ENCODE measurements around the gene SPEG. TPM values are rescaled to one million over a fixed set of nuclear protein-coding genes. Genes with fewer than 3 reads are reported as not detected.

SPEG gene
- total and polyA plus RNA-seq, 2 of the 8 experiments (the other 6 are each of a cell fraction or from before 2014, with no cell fraction given), result 19.9 to 32.0 TPM

GRCh38 chr2:219517954-219518778, 83.5 kb downstream of the SPEG start:
- Histone ChIP-seq H3K36me3 (ENCODE audit: control insufficient read depth in 2 of 4, insufficient read depth in 4 of 4, low read length in 3 of 4) (no peaks in the 10 kb centered on the region), H4K5ac (ENCODE audit: insufficient read length, low read depth, low read length) (no peak overlapping the region), H3K4me2 (ENCODE audit: insufficient read depth in 1 of 2, low read depth in 2 of 2, low read length in 2 of 2) (no peak overlapping the region; a peak in 1 of 4 replicates), H3K23me2 (ENCODE audit: low read depth, low read length) (peaks cover 3% of the 10 kb centered on the region; the same call in 1 of the 2 replicates), H3K4ac (replicated peaks; ENCODE audit: insufficient read length, low read depth, low read length) (no peak overlapping the region), H4K91ac (replicated peaks; ENCODE audit: insufficient read length, low read length) (no peak overlapping the region), H3K4me3 (ENCODE audit: extremely low read depth in 1 of 4, insufficient read depth in 2 of 4, low read depth in 3 of 4, low read length in 4 of 4) (no peak overlapping the region), H3K4me1 (replicated peaks in 1 of 4; ENCODE audit: control insufficient read depth in 3 of 4, insufficient read depth in 4 of 4, low read length in 3 of 4) (peaks cover under 1 to 33% (median 27%) of the 10 kb centered on the region in 4 experiments), H4K8ac (ENCODE audit: extremely low read depth, insufficient read depth, low read length) (no peak overlapping the region), H3K18ac (ENCODE audit: extremely low read depth, low read length) (0 out of 2 replicates have a peak overlapping the region, but pooled peaks have one; percentile 7), H2AFZ (ENCODE audit: low read length) (no peak overlapping the region), H2AK5ac (ENCODE audit: low read depth, low read length) (no peak overlapping the region), H3K23ac (ENCODE audit: insufficient read length) (no peak overlapping the region), H4K20me1 (replicated peaks in 1 of 2; ENCODE audit: control insufficient read depth in 1 of 2, insufficient read depth in 2 of 2, low read length in 2 of 2) (peaks cover 2 to 5% of the 10 kb centered on the region in 2 experiments), H3K27ac (ENCODE audit: low read depth, low read length) (no peak overlapping the region), H2BK20ac (ENCODE audit: low read length) (0 out of 2 replicates have a peak overlapping the region, but pooled peaks have one; percentile 1), H2BK120ac (replicated peaks; ENCODE audit: low read depth, low read length) (no peak overlapping the region), H3K9ac (replicated peaks in 1 of 4; ENCODE audit: extremely low read depth in 1 of 4, low read depth in 3 of 4, low read length in 3 of 4) (no peak overlapping the region), H3K14ac (ENCODE audit: insufficient read length) (no peak overlapping the region), H3K56ac (replicated peaks; ENCODE audit: insufficient read length, low read depth, low read length) (no peak overlapping the region), H3K27me3 (replicated peaks in 1 of 4; ENCODE audit: control insufficient read depth in 3 of 4, extremely low read depth in 1 of 4, insufficient read depth in 3 of 4, low read length in 3 of 4) (peaks cover 0 to 38% (median 28%) of the 10 kb centered on the region in 4 experiments; a peak in 6 of 7 replicates), H3K79me2 (ENCODE audit: control insufficient read depth in 1 of 2, insufficient read depth in 2 of 2, low read length in 2 of 2) (no peaks in the 10 kb centered on the region), H3K9me3 (ENCODE audit: insufficient read depth in 2 of 2, low read depth in 1 of 2, low read length in 1 of 2) (no peaks in the 10 kb centered on the region), H2BK12ac (ENCODE audit: low read depth, low read length) (0 out of 2 replicates have a peak overlapping the region, but pooled peaks have one; percentile 4), H3K79me1 (ENCODE audit: low read depth, low read length) (no peaks in the 10 kb centered on the region), H2BK15ac (ENCODE audit: low read length) (peak overlapping the region; percentile 61; the same call in 1 of the 2 replicates), H2BK5ac (ENCODE audit: low read depth, low read length) (no peak overlapping the region)
- DNase-seq (ENCODE audit: low read depth in 1 of 2, low spot score in 2 of 2) (no peak), FAIRE-seq (no peak)
- 72% methylated on average over 9 of the region's 10 CpGs; no CpG with 5 or more reads in 1 of the 2 experiments for WGBS, 2 experiments (ENCODE audit: extremely low coverage in 1 of 2, insufficient coverage in 1 of 2, insufficient read length in 1 of 2, insufficient replicate concordance in 2 of 2, low coverage in 1 of 2, low lambda C conversion rate in 2 of 2, missing lambda C conversion rate in 1 of 2)
- CTCF ChIA-PET (ENCODE audit: partially characterized antibody), result interaction anchor here (0.7 to 113.1 kb wide), 6 partner anchors 12 to 128 kb away, joined by 3 to 7248 read pairs (median 370); partner anchors contain the start of genes DES, GMPPA and SPEG
- POLR2A ChIA-PET (ENCODE audit: partially characterized antibody), result interaction anchor here (0.6 to 5.5 kb wide), 12 partner anchors 8 to 269 kb away, joined by 3 to 36 read pairs (median 3); partner anchors contain the start of gene GMPPA
- TF ChIP-seq YY1 (IDR thresholded peaks at IDR 0.05; ENCODE audit: low read depth, low read length) (no peak), ATF2 (IDR thresholded peaks at IDR 0.05; ENCODE audit: low read length) (no peak), TCF12 (IDR thresholded peaks at IDR 0.05; ENCODE audit: low read depth, low read length) (no peak), USF2 (IDR thresholded peaks at IDR 0.05; ENCODE audit: low read length) (no peak), RFX5 (IDR thresholded peaks at IDR 0.05; ENCODE audit: borderline replicate concordance, low read depth, low read length) (no peak), KDM1A (IDR thresholded peaks at IDR 0.05; ENCODE audit: borderline replicate concordance, low read length) (no peak), ASH2L (IDR thresholded peaks at IDR 0.05; ENCODE audit: low read length) (no peak), SAP30 (IDR thresholded peaks at IDR 0.05; ENCODE audit: insufficient read depth, insufficient replicate concordance, low read length) (no peak)
